Body of pancreas (tissue), 4 donors: ENCODE data around the gene S100A12. TPM values are rescaled to one million over a fixed set of nuclear protein-coding genes. Genes with fewer than 3 reads are reported as not detected.
A peak's percentile ranks its signal among the peaks of the same experiment; 100 is the strongest.

ENCODE experiments used
- ATAC-seq: fragments of 150-250 bp; one replicate; pipeline ENCODE4 v1.9.1; 2016
- DNase-seq, 4 donors: peaks; one replicate each; pipeline ENCODE4 v3.0.0-alpha.2; 2019
- H3K27ac ChIP-seq, 4 donors: fragments of 200-600 bp; sonication (generic); 1 replicate in 3 of 4; 2 replicates in 1 of 4; pipeline versions ENCODE4 v1.5.1 to v1.6.1; 2016 to 2019; ENCODE audit warnings: mild to moderate bottlenecking in 1 of 4, mixed read lengths in 1 of 4, moderate library complexity in 1 of 4
- H3K27me3 ChIP-seq, 2 donors: fragments of 200-600 bp; sonication (generic); one replicate each; pipeline ENCODE4 v1.6.0; 2016; ENCODE audit warnings: mild to moderate bottlenecking in 1 of 2
- H3K36me3 ChIP-seq, 2 donors: fragments of 200-600 bp; sonication (generic); replicated peaks in 1 of 2; 2 replicates each; pipeline ENCODE4 v1.5.1; 2016; ENCODE audit warnings: low read depth in 2 of 2; ENCODE audit not compliant: insufficient read depth in 1 of 2
- H3K4me1 ChIP-seq: fragments of 200-600 bp; sonication (generic); one replicate; pipeline ENCODE4 v1.6.0; 2016
- H3K4me3 ChIP-seq, 2 donors: fragments of 200-600 bp; sonication (generic); 1 replicate in 1 of 2; 2 replicates in 1 of 2; pipeline ENCODE4 v1.5.1; 2016 to 2019
- H3K9me3 ChIP-seq, 3 donors: fragments of 200-600 bp; sonication (generic); 1 replicate in 2 of 3; 2 replicates in 1 of 3; pipeline ENCODE4 v1.5.1; 2016
- POLR2A ChIP-seq, 3 donors: fragments of 450-650 bp; IDR thresholded peaks; one replicate each; pipeline ENCODE4 v1.6.1; 2016; ENCODE audit warnings: antibody characterized with exemption in 3 of 3, mild to moderate bottlenecking in 2 of 3
- WGBS, 2 donors: methylation state at CpG; one replicate each; pipeline ENCODE4 v1.1.5; 2017; 5-methylcytosine and 5-hydroxymethylcytosine counted together
- intact Hi-C: fragments of 100-400 bp; cut with DNase I; formaldehyde crosslinking; loops from one replicate; pipeline ENCODE4 v1.15.1; 2023
- total RNA-seq, 2 donors: library from RNA; depleted of rRNA; stranded (reverse); fragments of >200 nt; gene quantifications; one replicate each; pipeline ENCODE4 v1.1.0, GENCODE V29; 2016
- TF ChIP-seq, protein P1 (sequence below), 7 experiments: fragments of 450-650 bp in 4 of 7; fragments of 200-600 bp in 3 of 7; sonication (generic) in 3 of 7; IDR thresholded peaks; one replicate each; pipeline ENCODE4 v1.5.1; 2016 to 2019; ENCODE audit warnings: antibody characterized with exemption in 7 of 7

The S100A12 gene
- total RNA-seq, 2 donors from 2014 or later = not detected

DNA sequence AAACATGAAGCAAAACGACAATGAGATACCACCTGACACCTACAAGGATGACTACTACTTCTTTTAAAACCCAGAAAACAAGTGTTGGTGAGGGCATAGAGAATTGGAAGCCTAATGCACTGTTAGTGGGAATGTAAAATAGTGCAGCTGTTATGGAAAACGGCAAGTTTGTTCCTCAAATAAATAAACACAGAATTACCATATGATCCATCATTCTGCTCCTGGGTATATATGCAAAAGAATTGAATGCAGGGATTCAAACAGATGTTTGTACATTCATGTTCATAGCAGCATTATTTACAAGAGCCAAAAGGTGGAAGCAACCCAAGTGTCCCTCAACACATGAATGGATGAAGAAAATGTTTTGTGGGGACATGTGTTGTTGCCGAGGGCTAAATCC lies 16.8 kb upstream of the S100A12 start:
- Histone ChIP-seq H3K4me1 (no peaks in the 10 kb centered on the region), H3K27ac (no peak overlapping the region), H3K27me3 (no peaks in the 10 kb centered on the region), H3K9me3 (no peaks in the 10 kb centered on the region), H3K36me3 (no peaks in the 10 kb centered on the region), H3K4me3 (no peak overlapping the region)
- intact Hi-C loops = no loop called here
- ATAC-seq (no peak), DNase-seq (no peak)
- no peak for TF ChIP-seq POLR2A (IDR thresholded peaks at IDR 0.05)
- TF ChIP-seq, protein P1, sequence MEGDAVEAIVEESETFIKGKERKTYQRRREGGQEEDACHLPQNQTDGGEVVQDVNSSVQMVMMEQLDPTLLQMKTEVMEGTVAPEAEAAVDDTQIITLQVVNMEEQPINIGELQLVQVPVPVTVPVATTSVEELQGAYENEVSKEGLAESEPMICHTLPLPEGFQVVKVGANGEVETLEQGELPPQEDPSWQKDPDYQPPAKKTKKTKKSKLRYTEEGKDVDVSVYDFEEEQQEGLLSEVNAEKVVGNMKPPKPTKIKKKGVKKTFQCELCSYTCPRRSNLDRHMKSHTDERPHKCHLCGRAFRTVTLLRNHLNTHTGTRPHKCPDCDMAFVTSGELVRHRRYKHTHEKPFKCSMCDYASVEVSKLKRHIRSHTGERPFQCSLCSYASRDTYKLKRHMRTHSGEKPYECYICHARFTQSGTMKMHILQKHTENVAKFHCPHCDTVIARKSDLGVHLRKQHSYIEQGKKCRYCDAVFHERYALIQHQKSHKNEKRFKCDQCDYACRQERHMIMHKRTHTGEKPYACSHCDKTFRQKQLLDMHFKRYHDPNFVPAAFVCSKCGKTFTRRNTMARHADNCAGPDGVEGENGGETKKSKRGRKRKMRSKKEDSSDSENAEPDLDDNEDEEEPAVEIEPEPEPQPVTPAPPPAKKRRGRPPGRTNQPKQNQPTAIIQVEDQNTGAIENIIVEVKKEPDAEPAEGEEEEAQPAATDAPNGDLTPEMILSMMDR (IDR thresholded peaks at IDR 0.05) = no peak
- WGBS, 2 donors = 29 to 36% methylated on average over 3 of the region's 3 CpGs

DNA sequence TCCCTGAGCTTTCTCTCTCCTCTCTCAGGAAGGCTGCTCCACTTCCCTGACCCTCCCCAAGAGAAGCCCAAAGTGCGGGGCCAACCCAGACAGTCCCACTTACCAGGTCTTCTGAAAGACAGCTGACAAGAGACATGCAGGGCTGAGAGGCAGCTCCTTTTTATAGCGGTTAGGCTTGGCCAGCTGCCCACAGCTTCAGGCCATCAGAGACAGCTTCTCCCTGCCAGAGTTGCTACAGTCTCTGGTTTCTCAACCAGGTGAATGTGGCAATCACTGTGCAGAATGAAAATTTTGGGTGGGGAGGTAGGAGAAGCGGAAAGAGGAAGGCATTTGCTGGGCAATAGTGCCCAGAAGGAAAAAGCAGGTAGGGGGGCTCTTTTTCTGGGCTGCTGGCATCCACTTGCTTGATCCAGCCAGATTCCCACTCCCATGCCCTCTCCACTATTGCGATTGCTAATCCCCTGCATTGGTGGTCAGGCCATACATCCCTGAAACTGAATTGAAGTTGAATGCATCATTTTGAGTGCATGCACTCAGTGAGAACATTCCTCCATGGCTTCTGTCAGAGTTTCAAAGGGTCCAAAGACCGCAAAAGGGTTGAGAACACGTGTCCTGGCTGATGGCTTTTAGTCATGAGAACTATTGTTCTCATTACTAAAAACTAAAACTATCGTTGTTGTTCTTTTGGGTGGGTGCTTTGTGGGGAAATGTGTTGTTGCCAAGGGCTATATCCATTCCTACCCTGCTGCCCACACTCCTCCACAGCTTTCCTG lies 15.7 kb upstream of the S100A12 start, which contains the start of gene S100A8:
S100A8 (minus strand) TSS at position 136 of the 773 bp plus-strand sequence. CDS start 538 bp downstream, outside the sequence.
- no peaks in the 10 kb centered on the region for H3K4me1 ChIP-seq
- no peak within 1 kb of the TSS for H3K27ac ChIP-seq
- no peak within 1 kb of the TSS for H3K4me3 ChIP-seq
- no peaks in the 10 kb centered on the region for H3K27me3 ChIP-seq
- H3K36me3 ChIP-seq = no peaks in the 10 kb centered on the region
- 50 to 66% methylated on average over 7 of the region's 7 CpGs for WGBS, 2 donors
- H3K9me3 ChIP-seq = no peaks in the 10 kb centered on the region
- ATAC-seq (no peak), DNase-seq (peak in 3 of 4 donors; percentile 19 to 58 (median 20))
- intact Hi-C loops = no loop called here
- no peak for TF ChIP-seq POLR2A (IDR thresholded peaks at IDR 0.05)
- TF ChIP-seq, protein P1 (IDR thresholded peaks at IDR 0.05) = no peak

DNA sequence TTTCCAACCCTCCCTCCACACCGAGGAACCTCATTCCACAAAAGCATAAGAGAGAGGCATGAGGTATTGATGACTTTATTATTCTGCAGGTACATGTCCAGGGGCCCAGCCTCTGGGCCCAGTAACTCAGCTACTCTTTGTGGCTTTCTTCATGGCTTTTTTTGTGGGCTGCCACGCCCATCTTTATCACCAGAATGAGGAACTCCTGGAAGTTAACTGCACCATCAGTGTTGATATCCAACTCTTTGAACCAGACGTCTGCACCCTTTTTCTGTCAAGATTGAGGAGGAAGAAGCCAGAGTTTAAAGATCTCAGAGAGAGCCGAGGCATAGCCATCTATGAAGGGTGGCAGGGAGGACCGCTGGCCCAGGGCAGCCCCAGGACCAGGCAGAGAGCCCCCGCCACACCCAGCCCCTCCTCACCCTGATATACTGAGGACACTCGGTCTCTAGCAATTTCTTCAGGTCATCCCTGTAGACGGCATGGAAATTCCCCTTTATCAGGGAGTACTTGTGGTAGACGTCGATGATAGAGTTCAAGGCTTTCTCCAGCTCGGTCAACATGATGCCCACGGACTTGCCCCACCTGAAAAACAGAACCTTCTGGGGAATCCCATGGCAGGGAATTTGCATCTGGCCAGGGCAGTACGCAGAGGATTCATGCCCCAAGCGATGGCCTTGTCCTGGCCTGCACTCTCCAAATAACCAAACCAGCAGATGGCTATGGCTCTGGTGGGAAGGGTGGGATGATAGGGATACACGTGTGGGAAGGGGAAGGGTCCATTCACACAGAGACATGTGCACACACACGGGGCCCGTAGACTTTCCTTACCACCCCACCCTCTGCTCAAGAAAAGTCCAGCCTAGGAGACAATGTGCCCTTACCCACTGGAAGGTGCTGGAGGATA lies 14.8 kb upstream of the S100A12 start:
- TF ChIP-seq POLR2A (IDR thresholded peaks at IDR 0.05) = no peak
- TF ChIP-seq, protein P1 (IDR thresholded peaks at IDR 0.05) = no peak
- H3K27ac ChIP-seq = no peak overlapping the region
- no peaks in the 10 kb centered on the region for H3K36me3 ChIP-seq
- H3K4me3 ChIP-seq = no peak overlapping the region
- no peaks in the 10 kb centered on the region for H3K4me1 ChIP-seq
- DNase-seq = no peak
- ATAC-seq = no peak
- 54 to 55% methylated on average over 15 to 17 of the region's 17 CpGs for WGBS, 2 donors
- intact Hi-C loops = no loop called here
- H3K27me3 ChIP-seq = no peaks in the 10 kb centered on the region
- no peaks in the 10 kb centered on the region for H3K9me3 ChIP-seq

DNA sequence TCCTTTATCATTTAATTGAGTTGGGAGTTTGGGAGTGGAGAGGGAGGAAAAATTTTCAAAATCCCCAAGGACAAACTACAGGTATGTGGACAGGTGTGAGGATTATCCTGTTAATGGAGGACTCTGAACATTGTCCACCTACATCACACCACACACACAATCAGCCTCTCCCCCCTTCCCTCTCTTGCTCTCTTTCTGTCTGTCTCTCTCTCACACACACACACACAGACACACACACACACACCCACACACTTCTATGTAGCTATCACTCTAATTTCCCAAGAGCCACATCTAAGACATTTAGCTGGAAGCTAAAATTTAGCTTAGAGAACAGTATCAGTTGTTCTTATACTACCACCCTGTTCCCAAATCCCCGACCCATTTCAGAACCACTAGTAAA lies 14.0 kb upstream of the S100A12 start:
- no peaks in the 10 kb centered on the region for H3K4me1 ChIP-seq
- intact Hi-C loops = no loop called here
- TF ChIP-seq POLR2A (IDR thresholded peaks at IDR 0.05) = no peak
- TF ChIP-seq, protein P1 (IDR thresholded peaks at IDR 0.05) = no peak
- H3K36me3 ChIP-seq = no peaks in the 10 kb centered on the region
- no peaks in the 10 kb centered on the region for H3K9me3 ChIP-seq
- 55 to 70% methylated on average over 1 of the region's 1 CpG for WGBS, 2 donors
- no peaks in the 10 kb centered on the region for H3K27me3 ChIP-seq
- H3K4me3 ChIP-seq = no peak overlapping the region
- H3K27ac ChIP-seq = no peak overlapping the region
- DNase-seq = no peak
- ATAC-seq = no peak
